Measurements from ENCODE around the gene JCHAIN. TPM values are rescaled to one million over a fixed set of nuclear protein-coding genes. Genes with fewer than 3 reads are reported as not detected.
A peak's percentile ranks its signal among the peaks of the same experiment; 100 is the strongest.

The JCHAIN gene
- total and polyA plus RNA-seq, 9 of the 15 experiments (the other 6 are each of a cell fraction or from before 2014, with no cell fraction given), result 0.04 to 0.68 (median 0.26) TPM; not detected in 5

DNA sequence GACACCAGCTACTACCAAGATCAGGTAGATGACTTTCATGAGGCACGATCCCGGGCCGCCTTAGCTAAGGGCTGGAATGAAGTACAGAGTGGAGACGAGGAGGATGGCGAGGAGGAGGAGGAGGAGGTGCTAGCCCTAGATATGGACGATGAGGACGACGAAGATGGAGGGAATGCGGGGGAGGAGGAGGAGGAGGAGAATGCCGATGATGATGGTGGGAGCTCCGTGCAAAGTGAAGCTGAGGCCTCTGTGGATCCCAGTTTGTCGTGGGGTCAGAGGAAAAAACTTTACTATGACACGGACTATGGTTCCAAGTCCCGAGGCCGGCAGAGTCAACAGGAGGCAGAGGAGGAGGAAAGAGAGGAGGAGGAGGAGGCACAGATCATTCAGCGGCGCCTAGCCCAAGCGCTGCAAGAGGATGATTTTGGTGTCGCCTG is 22.5 kb upstream of the JCHAIN start (continued):
- TF ChIP-seq GMEB1 (CRISPR knock-in tag; IDR thresholded peaks at IDR 0.05) (no peak), ZNF12 (CRISPR knock-in tag; IDR thresholded peaks at IDR 0.05) (no peak), ZNF79 (CRISPR knock-in tag; IDR thresholded peaks at IDR 0.05; ENCODE audit: low read depth) (no peak), SNAPC5 (CRISPR knock-in tag; IDR thresholded peaks at IDR 0.05) (no peak), PHF21A (IDR thresholded peaks at IDR 0.05; ENCODE audit: borderline replicate concordance, low read depth) (no peak), HLTF (IDR thresholded peaks at IDR 0.05) (peak; percentile 66; the same call in 1 of the 2 replicates), ZNF324 (CRISPR knock-in tag; IDR thresholded peaks at IDR 0.05) (no peak), HES1 (IDR thresholded peaks at IDR 0.05; ENCODE audit: low read depth) (no peak), EGR1 (conservative IDR thresholded peaks at IDR 0.05) (peak; percentile 97), YY1 (IDR thresholded peaks at IDR 0.05; ENCODE audit: borderline replicate concordance in 1 of 3, control insufficient read depth in 1 of 3, extremely low read depth in 1 of 3, insufficient read depth in 3 of 3, insufficient read length in 1 of 3, insufficient replicate concordance in 2 of 3, low read depth in 1 of 3, low read length in 2 of 3) (peak in 1 of 3 experiments; percentile 46), TSC22D4 (tag; IDR thresholded peaks at IDR 0.05) (no peak), ZNF609 (CRISPR knock-in tag; IDR thresholded peaks at IDR 0.05; ENCODE audit: borderline replicate concordance) (no peak), ZNF584 (CRISPR knock-in tag; IDR thresholded peaks at IDR 0.05; ENCODE audit: low read depth) (no peak), ZNF41 (CRISPR knock-in tag; conservative IDR thresholded peaks at IDR 0.05) (no peak), ZNF253 (CRISPR knock-in tag; conservative IDR thresholded peaks at IDR 0.05) (no peak), NFIX (CRISPR knock-in tag; IDR thresholded peaks at IDR 0.05; ENCODE audit: low read depth) (no peak), ZNF274 (IDR thresholded peaks at IDR 0.05; ENCODE audit: borderline replicate concordance, low read depth, low read length) (no peak)
- TF ChIP-seq, protein P1, sequence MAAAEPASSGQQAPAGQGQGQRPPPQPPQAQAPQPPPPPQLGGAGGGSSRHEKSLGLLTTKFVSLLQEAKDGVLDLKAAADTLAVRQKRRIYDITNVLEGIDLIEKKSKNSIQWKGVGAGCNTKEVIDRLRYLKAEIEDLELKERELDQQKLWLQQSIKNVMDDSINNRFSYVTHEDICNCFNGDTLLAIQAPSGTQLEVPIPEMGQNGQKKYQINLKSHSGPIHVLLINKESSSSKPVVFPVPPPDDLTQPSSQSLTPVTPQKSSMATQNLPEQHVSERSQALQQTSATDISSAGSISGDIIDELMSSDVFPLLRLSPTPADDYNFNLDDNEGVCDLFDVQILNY (CRISPR knock-in tag; IDR thresholded peaks at IDR 0.05), result no peak
- TF ChIP-seq, protein P2, sequence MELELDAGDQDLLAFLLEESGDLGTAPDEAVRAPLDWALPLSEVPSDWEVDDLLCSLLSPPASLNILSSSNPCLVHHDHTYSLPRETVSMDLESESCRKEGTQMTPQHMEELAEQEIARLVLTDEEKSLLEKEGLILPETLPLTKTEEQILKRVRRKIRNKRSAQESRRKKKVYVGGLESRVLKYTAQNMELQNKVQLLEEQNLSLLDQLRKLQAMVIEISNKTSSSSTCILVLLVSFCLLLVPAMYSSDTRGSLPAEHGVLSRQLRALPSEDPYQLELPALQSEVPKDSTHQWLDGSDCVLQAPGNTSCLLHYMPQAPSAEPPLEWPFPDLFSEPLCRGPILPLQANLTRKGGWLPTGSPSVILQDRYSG (tag; conservative IDR thresholded peaks at IDR 0.05; ENCODE audit: low read depth), result no peak
